HepG2 (cell line): Measurements from ENCODE around the gene CKLF. TPM values are rescaled to one million over a fixed set of nuclear protein-coding genes. Genes with fewer than 3 reads are reported as not detected.

Experiments used
- HDAC1 ChIP-seq: sonication (generic); formaldehyde crosslinking; IDR thresholded peaks from 2 replicates; pipeline ENCODE4 v1.5.1; 2020; ENCODE audit warnings: mild to moderate bottlenecking, missing genetic modification reagents
- HMGXB4 ChIP-seq, 2 experiments: sonication (generic) in 1 of 2; formaldehyde crosslinking in 1 of 2; IDR thresholded peaks; 2 replicates each; pipeline versions ENCODE4 v1.4.0 to v1.6.1; 2018 to 2020; ENCODE audit warnings: missing genetic modification reagents in 2 of 2, borderline replicate concordance in 1 of 2, low read depth in 1 of 2, mild to moderate bottlenecking in 1 of 2, missing biosample characterization in 1 of 2
- KLF12 ChIP-seq: sonication (generic); formaldehyde crosslinking; IDR thresholded peaks from 2 replicates; pipeline ENCODE4 v1.4.0; 2020; ENCODE audit warnings: missing genetic modification reagents, borderline replicate concordance
- KLF6 ChIP-seq: IDR thresholded peaks from 2 replicates; pipeline ENCODE4 v1.8.0; 2016; ENCODE audit warnings: missing biosample characterization, missing genetic modification reagents
- LCORL ChIP-seq, 2 experiments: fragments of 450-650 bp in 1 of 2; sonication (generic) in 1 of 2; formaldehyde crosslinking in 1 of 2; IDR thresholded peaks; 2 replicates each; pipeline versions ENCODE4 v1.5.0 to v1.6.1; 2017 to 2020; ENCODE audit warnings: antibody characterized with exemption in 1 of 2, missing genetic modification reagents in 1 of 2
- MNT ChIP-seq: fragments of 450-650 bp; IDR thresholded peaks from 2 replicates; pipeline ENCODE4 v1.6.1; 2016
- MTF2 ChIP-seq: sonication (generic); formaldehyde crosslinking; IDR thresholded peaks from 2 replicates; pipeline ENCODE4 v1.5.0; 2020; ENCODE audit warnings: missing genetic modification reagents, borderline replicate concordance
- NRL ChIP-seq: sonication (generic); formaldehyde crosslinking; IDR thresholded peaks from 2 replicates; pipeline ENCODE4 v1.5.0; 2020; ENCODE audit warnings: missing genetic modification reagents, mild to moderate bottlenecking, moderate library complexity, borderline replicate concordance
- RELA ChIP-seq: sonication (generic); formaldehyde crosslinking; IDR thresholded peaks from 2 replicates; pipeline ENCODE4 v1.4.0; 2020; ENCODE audit warnings: missing genetic modification reagents
- TBX2 ChIP-seq: sonication (generic); formaldehyde crosslinking; IDR thresholded peaks from 2 replicates; pipeline ENCODE4 v1.5.0; 2020; ENCODE audit warnings: missing genetic modification reagents, mild to moderate bottlenecking, borderline replicate concordance
- THAP9 ChIP-seq: sonication (generic); formaldehyde crosslinking; IDR thresholded peaks from 2 replicates; pipeline ENCODE4; 2020; ENCODE audit warnings: missing genetic modification reagents, mild to moderate bottlenecking, borderline replicate concordance
- ZNF275 ChIP-seq: sonication (generic); formaldehyde crosslinking; IDR thresholded peaks from 2 replicates; pipeline ENCODE4 v1.8.0; 2022; ENCODE audit warnings: missing genetic modification reagents, mild to moderate bottlenecking, inconsistent platforms, borderline replicate concordance
- ZNF513 ChIP-seq: sonication (generic); formaldehyde crosslinking; conservative IDR thresholded peaks from 2 replicates; pipeline ENCODE4 v1.5.0; 2020; ENCODE audit warnings: missing genetic modification reagents
- ZNF770 ChIP-seq: sonication (generic); formaldehyde crosslinking; IDR thresholded peaks from 2 replicates; pipeline ENCODE4 v1.5.0; 2020; ENCODE audit warnings: mild to moderate bottlenecking, missing genetic modification reagents
- polyA plus RNA-seq, 8 experiments: library from polyadenylated mRNA; depleted of rRNA in 3 of 8; stranded (reverse) in 7 of 8; unstranded in 1 of 8; fragments of >200 nt; fragmentation: Illumina TruSeq in 4 of 8; extraction: Trizol in 4 of 8; gene quantifications; 2 replicates each; pipeline versions ENCODE4 v1.2.1 to v1.2.3, GENCODE V29; 2011 to 2016; ENCODE audit warnings: low read depth in 4 of 8, missing spikeins in 1 of 8, mixed read lengths in 1 of 8; ENCODE audit not compliant: insufficient read depth in 1 of 8
- total RNA-seq, 5 experiments: library from RNA; depleted of rRNA; stranded (reverse); fragments of >200 nt; fragmentation: Illumina TruSeq; extraction: Trizol; gene quantifications; 2 replicates each; pipeline ENCODE4 v1.2.3, GENCODE V29; 2016; ENCODE audit warnings: low read depth in 1 of 5

Gene CKLF
- total and polyA plus RNA-seq, 2 of the 13 experiments (the other 11 are each of a cell fraction or from before 2014, with no cell fraction given), result 120 to 167 TPM

- TF ChIP-seq TBX2 (CRISPR knock-in tag) (peak; percentile 38; the same call in 1 of the 2 replicates), HMGXB4 (CRISPR knock-in tag; IDR thresholded peaks at IDR 0.05; ENCODE audit: borderline replicate concordance in 1 of 2, low read depth in 1 of 2) (peak in 1 of 2 experiments; percentile 95; a peak in 3 of 4 replicates), HDAC1 (CRISPR knock-in tag) (peak; percentile 28; the same call in 1 of the 2 replicates), RELA (CRISPR knock-in tag) (0 out of 2 replicates have a peak, but pooled peaks have one; percentile 2), ZNF275 (0 out of 2 replicates have a peak, but pooled peaks have one; percentile 34), NRL (CRISPR knock-in tag) (0 out of 2 replicates have a peak, but pooled peaks have one; percentile 54), KLF12 (CRISPR knock-in tag) (no peak), KLF6 (CRISPR knock-in tag) (peak; percentile 74; the same call in 1 of the 2 replicates), LCORL (IDR thresholded peaks at IDR 0.05) (no peak), LCORL (CRISPR knock-in tag; IDR thresholded peaks at IDR 0.05) (peak; percentile 41; the same call in 1 of the 2 replicates), MNT (no peak), MTF2 (CRISPR knock-in tag) (no peak), THAP9 (CRISPR knock-in tag) (no peak), ZNF770 (CRISPR knock-in tag) (peak; percentile 10; the same call in 1 of the 2 replicates), ZNF513 (CRISPR knock-in tag) (peak; percentile 87; the same call in 1 of the 2 replicates)
Measured at GRCh38 chr16:66605177-66605978, 53.0 kb downstream of the CKLF start (continued).
